OCI-LY3 (cell line): ENCODE measurements around the gene COQ8B.
A peak's percentile ranks its signal among the peaks of the same experiment; 100 is the strongest.

ENCODE experiments used
- H2AFZ ChIP-seq: fragments of 200-600, 300-600 bp; shearing (Covaris generic); 2 replicates; pipeline ENCODE4 v1.6.0; 2014; ENCODE audit warnings: antibody characterized with exemption, low read depth, low read length
- H3K27ac ChIP-seq: fragments of 200-600, 300-600 bp; sonication (generic); 2 replicates; pipeline ENCODE4 v1.5.1; 2014; ENCODE audit warnings: mild to moderate bottlenecking, low read length, moderate library complexity, mixed read lengths
- H3K27me3 ChIP-seq: fragments of 200-600, 300-600 bp; sonication (generic); 2 replicates; pipeline ENCODE4 v1.6.1; 2014; ENCODE audit warnings: low read depth, low read length, mixed read lengths
- H3K36me3 ChIP-seq: fragments of 200-600, 300-600 bp; sonication (generic); replicated peaks from 2 replicates; pipeline ENCODE3; 2014; ENCODE audit warnings: low read depth, low read length, mixed read lengths
- H3K4me1 ChIP-seq: fragments of 300-600, 200-600 bp; sonication (generic); 2 replicates; pipeline ENCODE4 v1.6.1; 2014; ENCODE audit warnings: low read length, mixed read lengths
- H3K4me2 ChIP-seq: fragments of 200-600, 300-600 bp; sonication (generic); 2 replicates; pipeline ENCODE4 v1.6.1; 2014; ENCODE audit warnings: low read length, mixed read lengths
- H3K4me3 ChIP-seq: fragments of 300-600, 200-600 bp; sonication (generic); 2 replicates; pipeline ENCODE4 v1.5.1; 2014; ENCODE audit warnings: antibody characterized with exemption, mild to moderate bottlenecking, low read length, moderate library complexity
- H3K79me2 ChIP-seq: fragments of 300-600, 200-600 bp; shearing (Covaris generic); 2 replicates; pipeline ENCODE4 v1.6.1; 2014; ENCODE audit warnings: mild to moderate bottlenecking, low read length, mixed read lengths
- H3K9ac ChIP-seq: fragments of 300-600, 200-600 bp; shearing (Covaris generic); 2 replicates; pipeline ENCODE4 v1.6.0; 2014; ENCODE audit warnings: mild to moderate bottlenecking, low read length, moderate library complexity
- H3K9me3 ChIP-seq: fragments of 200-600, 300-600 bp; shearing (Covaris generic); 2 replicates; pipeline ENCODE4 v1.6.1; 2014; ENCODE audit warnings: low read length, mixed read lengths; ENCODE audit not compliant: insufficient read depth
- H4K20me1 ChIP-seq: fragments of 200-600, 300-600 bp; sonication (generic); 2 replicates; pipeline ENCODE4 v1.6.1; 2016; ENCODE audit warnings: low read length, mixed read lengths; ENCODE audit not compliant: insufficient read depth
- CTCF ChIP-seq: fragments of 200-600, 300-600 bp; sonication (generic); IDR thresholded peaks from 2 replicates; pipeline ENCODE4 v1.5.1; 2014; ENCODE audit warnings: antibody characterized with exemption, low read length, low read depth
- EZH2phosphoT487 ChIP-seq: fragments of 200-600 bp; shearing (Covaris generic); IDR thresholded peaks from 2 replicates; pipeline ENCODE4 v1.6.1; 2018; ENCODE audit warnings: antibody characterized with exemption, mixed run types, low read depth

COQ8B gene

GRCh38 chr19:40719414-40719894 is 2.8 kb upstream of the COQ8B start:
- Histone ChIP-seq H3K79me2 (peaks cover 58% of the 10 kb centered on the region), H4K20me1 (no peaks in the 10 kb centered on the region), H3K36me3 (peaks cover 23% of the 10 kb centered on the region), H3K9ac (peak overlapping the region; percentile 90; the same call in 1 of the 2 replicates), H2AFZ (no peak overlapping the region), H3K4me1 (peaks cover 32% of the 10 kb centered on the region), H3K9me3 (no peaks in the 10 kb centered on the region), H3K27me3 (no peaks in the 10 kb centered on the region), H3K4me2 (peak overlapping the region; percentile 100), H3K4me3 (peak overlapping the region; percentile 79), H3K27ac (no peak overlapping the region)
- TF ChIP-seq CTCF (no peak), EZH2phosphoT487 (no peak)

- peak overlapping the region; percentile 40 for H3K27ac ChIP-seq
- H3K79me2 ChIP-seq, result peaks cover 60% of the 10 kb centered on the region
- peaks cover 23% of the 10 kb centered on the region for H3K36me3 ChIP-seq
- peaks cover 36% of the 10 kb centered on the region for H3K4me1 ChIP-seq
- peak overlapping the region; percentile 43; the same call in 1 of the 2 replicates for H2AFZ ChIP-seq
- H3K9me3 ChIP-seq, result no peaks in the 10 kb centered on the region
- peak overlapping the region; percentile 100 for H3K4me2 ChIP-seq
- TF ChIP-seq CTCF, result no peak
- TF ChIP-seq EZH2phosphoT487, result no peak
- H3K4me3 ChIP-seq, result peak overlapping the region; percentile 79
- no peaks in the 10 kb centered on the region for H3K27me3 ChIP-seq
- H3K9ac ChIP-seq, result peak overlapping the region; percentile 90
- no peaks in the 10 kb centered on the region for H4K20me1 ChIP-seq
These were observed 2.2 kb upstream of the COQ8B start for GRCh38 chr19:40718774-40719391.

- H2AFZ ChIP-seq, result no peak overlapping the region
- peak overlapping the region; percentile 100 for H3K4me2 ChIP-seq
- peak overlapping the region; percentile 69 for H3K27ac ChIP-seq
- no peaks in the 10 kb centered on the region for H3K27me3 ChIP-seq
- peak overlapping the region; percentile 90 for H3K9ac ChIP-seq
- H3K79me2 ChIP-seq, result peaks cover 60% of the 10 kb centered on the region
- H3K4me1 ChIP-seq, result peaks cover 36% of the 10 kb centered on the region
- no peak for TF ChIP-seq CTCF
- no peak for TF ChIP-seq EZH2phosphoT487
- H4K20me1 ChIP-seq, result no peaks in the 10 kb centered on the region
- peak overlapping the region; percentile 79 for H3K4me3 ChIP-seq
- H3K9me3 ChIP-seq, result no peaks in the 10 kb centered on the region
- peaks cover 17% of the 10 kb centered on the region for H3K36me3 ChIP-seq
These were observed 1.4 kb upstream of the COQ8B start for GRCh38 chr19:40717880-40718773.

- Histone ChIP-seq H3K79me2 (peaks cover 58% of the 10 kb centered on the region), H4K20me1 (no peaks in the 10 kb centered on the region), H3K36me3 (peaks cover 18% of the 10 kb centered on the region), H2AFZ (no peak overlapping the region), H3K27me3 (no peaks in the 10 kb centered on the region), H3K9me3 (no peaks in the 10 kb centered on the region), H3K4me1 (peaks cover 36% of the 10 kb centered on the region), H3K4me2 (peak overlapping the region; percentile 100), H3K27ac (peak overlapping the region; percentile 69), H3K9ac (peak overlapping the region; percentile 90), H3K4me3 (peak overlapping the region; percentile 79)
- TF ChIP-seq EZH2phosphoT487 (no peak), CTCF (no peak)
These were observed 716 bp upstream of the COQ8B start for GRCh38 chr19:40717325-40717879.
